Mesenchymal stem cell (in vitro differentiated cells and primary cell): ENCODE measurements around the gene NDUFB6.

Experiments
- DNase-seq: peaks from one replicate; pipeline ENCODE4 v3.0.0-alpha.2; 2013
- H2AFZ ChIP-seq: one replicate; pipeline ENCODE4 v1.6.1; 2013; ENCODE audit warnings: low read depth, mild to moderate bottlenecking, control low read depth, inconsistent platforms, low read length, moderate library complexity
- H2AK5ac ChIP-seq: 2 replicates; pipeline ENCODE4 v1.6.1; 2013; ENCODE audit warnings: low read length, moderate library complexity, mild to moderate bottlenecking, inconsistent platforms; ENCODE audit not compliant: severe bottlenecking
- H2BK120ac ChIP-seq: one replicate; pipeline ENCODE4 v1.6.1; 2013; ENCODE audit warnings: low read depth, mild to moderate bottlenecking, inconsistent platforms, low read length, moderate library complexity
- H2BK12ac ChIP-seq, 2 experiments: one replicate each; pipeline ENCODE4 v1.6.1; 2013; ENCODE audit warnings: inconsistent platforms in 2 of 2, low read length in 2 of 2, mild to moderate bottlenecking in 2 of 2, moderate library complexity in 2 of 2, control low read depth in 1 of 2
- H2BK15ac ChIP-seq: one replicate; pipeline ENCODE4 v1.6.1; 2013; ENCODE audit warnings: mild to moderate bottlenecking, low read depth, inconsistent platforms; ENCODE audit not compliant: poor library complexity, severe bottlenecking
- H2BK5ac ChIP-seq: 2 replicates; pipeline ENCODE4 v1.6.1; 2013; ENCODE audit warnings: low read depth, mild to moderate bottlenecking, low read length, control low read depth, inconsistent platforms; ENCODE audit not compliant: poor library complexity, severe bottlenecking
- H3K14ac ChIP-seq, 2 experiments: one replicate each; pipeline ENCODE4 v1.6.1; 2013; ENCODE audit warnings: inconsistent platforms in 2 of 2, low read length in 2 of 2, control low read depth in 1 of 2, mild to moderate bottlenecking in 1 of 2, moderate library complexity in 1 of 2
- H3K18ac ChIP-seq, 2 experiments: one replicate each; pipeline ENCODE4 v1.6.1; 2013; ENCODE audit warnings: inconsistent platforms in 2 of 2, low read length in 2 of 2, control low read depth in 1 of 2, low read depth in 1 of 2, mild to moderate bottlenecking in 1 of 2
- H3K23ac ChIP-seq, 2 experiments: one replicate each; pipeline ENCODE4 v1.6.1; 2013; ENCODE audit warnings: inconsistent platforms in 2 of 2, low read length in 2 of 2, mild to moderate bottlenecking in 2 of 2, moderate library complexity in 2 of 2, control low read depth in 1 of 2
- H3K27ac ChIP-seq: 2 replicates; pipeline ENCODE4 v1.5.1; 2013; ENCODE audit warnings: mild to moderate bottlenecking, moderate library complexity, low read length, control low read depth, inconsistent platforms; ENCODE audit not compliant: poor library complexity, severe bottlenecking
- H3K27me3 ChIP-seq, 2 experiments: 2 replicates each; pipeline versions ENCODE4 v1.6.1 to v1.7.0; 2013; ENCODE audit warnings: low read length in 2 of 2, mild to moderate bottlenecking in 2 of 2, moderate library complexity in 2 of 2, control low read depth in 1 of 2, inconsistent platforms in 1 of 2; ENCODE audit not compliant: control insufficient read depth in 1 of 2, insufficient read depth in 1 of 2
- H3K36me3 ChIP-seq, 2 experiments: 2 replicates each; pipeline versions ENCODE4 v1.6.1 to v1.7.0; 2013; ENCODE audit warnings: low read length in 2 of 2, control low read depth in 1 of 2, inconsistent platforms in 1 of 2, low read depth in 1 of 2, mild to moderate bottlenecking in 1 of 2; ENCODE audit not compliant: insufficient read depth in 2 of 2, control insufficient read depth in 1 of 2
- H3K4ac ChIP-seq, 2 experiments: one replicate each; pipeline ENCODE4 v1.6.1; 2013; ENCODE audit warnings: inconsistent platforms in 2 of 2, low read length in 2 of 2, mild to moderate bottlenecking in 2 of 2, moderate library complexity in 2 of 2, control low read depth in 1 of 2, low read depth in 1 of 2
- H3K4me1 ChIP-seq: 2 replicates; pipeline ENCODE4 v1.6.1; 2013; ENCODE audit warnings: low read depth, low read length, control low read depth; ENCODE audit not compliant: control insufficient read depth, insufficient read depth
- H3K4me2 ChIP-seq: 2 replicates; pipeline ENCODE4 v1.6.1; 2013; ENCODE audit warnings: low read length, mild to moderate bottlenecking, inconsistent platforms; ENCODE audit not compliant: poor library complexity, severe bottlenecking
- H3K4me3 ChIP-seq, 2 experiments: 2 replicates each; pipeline versions ENCODE4 v1.5.1 to v1.7.0; 2013; ENCODE audit warnings: low read length in 2 of 2, mild to moderate bottlenecking in 2 of 2, control low read depth in 1 of 2, low read depth in 1 of 2; ENCODE audit not compliant: insufficient read depth in 1 of 2
- H3K79me1 ChIP-seq: replicated peaks from 2 replicates; pipeline ENCODE4 v1.6.1; 2013; ENCODE audit warnings: mild to moderate bottlenecking, control low read depth, low read length, inconsistent platforms; ENCODE audit not compliant: poor library complexity, severe bottlenecking
- H3K9ac ChIP-seq: 2 replicates; pipeline ENCODE4 v1.7.0; 2013; ENCODE audit warnings: mild to moderate bottlenecking, low read length, moderate library complexity
- H3K9me3 ChIP-seq: 2 replicates; pipeline ENCODE4 v1.7.0; 2013; ENCODE audit warnings: mild to moderate bottlenecking, low read length; ENCODE audit not compliant: control insufficient read depth
- H4K8ac ChIP-seq: one replicate; pipeline ENCODE4 v1.6.1; 2013; ENCODE audit warnings: inconsistent platforms, mild to moderate bottlenecking, low read length, moderate library complexity
- H4K91ac ChIP-seq: one replicate; pipeline ENCODE4 v1.6.1; 2013; ENCODE audit warnings: mild to moderate bottlenecking, low read length, inconsistent platforms
- WGBS: methylation state at CpG from one replicate; pipeline ENCODE4 v1.1.7; 2013; ENCODE audit warnings: mixed read lengths; 5-methylcytosine and 5-hydroxymethylcytosine counted together

Gene NDUFB6

DNA sequence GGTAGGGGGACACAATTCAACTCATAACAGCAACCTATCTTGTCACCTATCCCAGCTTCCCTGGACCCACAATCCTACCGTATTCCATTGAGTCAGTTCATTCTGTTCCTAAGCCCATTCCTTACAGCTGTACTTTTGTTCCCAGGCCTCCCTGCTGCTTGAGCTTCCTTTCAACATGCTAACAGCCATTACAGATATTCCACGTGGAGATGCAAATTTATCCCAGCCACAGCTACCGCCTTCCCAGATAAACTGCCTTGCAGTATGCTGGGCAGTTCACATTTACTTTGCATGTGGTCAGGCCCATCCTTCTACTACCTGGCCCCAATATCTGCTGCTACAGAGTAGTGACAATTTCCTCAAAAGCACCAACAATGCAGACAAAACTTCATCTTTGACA lies 70.0 kb downstream of the NDUFB6 start:
- no peak overlapping the region for H2BK12ac ChIP-seq
- no peak overlapping the region for H3K4me3 ChIP-seq
- peaks cover 2% of the 10 kb centered on the region for H3K4me1 ChIP-seq
- no peak overlapping the region for H3K14ac ChIP-seq
- no peak overlapping the region for H2AK5ac ChIP-seq
- H3K9ac ChIP-seq: no peak overlapping the region
- no peaks in the 10 kb centered on the region for H3K9me3 ChIP-seq
- H2AFZ ChIP-seq: no peak overlapping the region
- H4K8ac ChIP-seq: no peak overlapping the region
- H2BK5ac ChIP-seq: no peak overlapping the region
- H3K4ac ChIP-seq: no peak overlapping the region
- WGBS: 77% methylated on average over 3 of the region's 3 CpGs
- H2BK120ac ChIP-seq: no peak overlapping the region
- peaks cover 14 to 32% of the 10 kb centered on the region in 2 experiments for H3K36me3 ChIP-seq
- DNase-seq: no peak
- H3K4me2 ChIP-seq: no peak overlapping the region
- H3K23ac ChIP-seq: no peak overlapping the region
- no peak overlapping the region for H4K91ac ChIP-seq
- H3K27me3 ChIP-seq: no peaks in the 10 kb centered on the region
- peak overlapping the region in 1 of 2 experiments; percentile 40 for H3K18ac ChIP-seq
- peak overlapping the region; percentile 52 for H3K27ac ChIP-seq
- H3K79me1 ChIP-seq: peaks cover 19% of the 10 kb centered on the region
- no peak overlapping the region for H2BK15ac ChIP-seq
